H1 (cell line): ENCODE data around the gene KCNJ5. TPM values are rescaled to one million over a fixed set of nuclear protein-coding genes. Genes with fewer than 3 reads are reported as not detected.

Experiments used
- CTCF ChIA-PET: fragments of 300-600 bp; sonication (Branson Sonifier 250); formaldehyde crosslinking; loops from one replicate; lab custom pipeline; 2021; ENCODE audit not compliant: partially characterized antibody; lab: Charles Lee
- POLR2A ChIA-PET: fragments of 300-600 bp; sonication (Branson Sonifier 250); formaldehyde crosslinking; loops from one replicate; lab custom pipeline; 2021; ENCODE audit warnings: inconsistent platforms; ENCODE audit not compliant: partially characterized antibody; lab: Charles Lee
- DNase-seq, 2 experiments: peaks; one replicate each; pipeline versions ENCODE4 v3.0.0 to v3.0.0-alpha.2; 2010 to 2022; ENCODE audit warnings: low spot score in 2 of 2, low read depth in 1 of 2, mixed read lengths in 1 of 2
- FAIRE-seq: peaks from 2 replicates; lab custom pipeline; 2011; peaks lifted over from hg19 to GRCh38; lab: Jason Lieb, UNC
- H2AFZ ChIP-seq: 2 replicates; pipeline ENCODE4 v1.8.1; 2012; ENCODE audit warnings: low read length, inconsistent platforms
- H2AK5ac ChIP-seq: 2 replicates; pipeline ENCODE4 v1.6.1; 2013; ENCODE audit warnings: low read depth, low read length
- H2BK120ac ChIP-seq: replicated peaks from 2 replicates; pipeline ENCODE3; 2013; ENCODE audit warnings: low read depth, low read length, inconsistent platforms
- H2BK12ac ChIP-seq: 2 replicates; pipeline ENCODE4 v1.6.1; 2013; ENCODE audit warnings: low read depth, low read length
- H2BK15ac ChIP-seq: 2 replicates; pipeline ENCODE4 v1.6.1; 2013; ENCODE audit warnings: low read length
- H2BK20ac ChIP-seq: 2 replicates; pipeline ENCODE4 v1.6.1; 2013; ENCODE audit warnings: low read length
- H2BK5ac ChIP-seq: 2 replicates; pipeline ENCODE4 v1.6.1; 2013; ENCODE audit warnings: low read depth, low read length
- H3K14ac ChIP-seq: 2 replicates; pipeline ENCODE4 v1.6.1; 2013; ENCODE audit warnings: inconsistent platforms; ENCODE audit not compliant: insufficient read length
- H3K18ac ChIP-seq: 2 replicates; pipeline ENCODE4 v1.6.1; 2013; ENCODE audit warnings: low read length; ENCODE audit errors: extremely low read depth
- H3K23ac ChIP-seq: 2 replicates; pipeline ENCODE4 v1.6.1; 2013; ENCODE audit warnings: inconsistent platforms; ENCODE audit not compliant: insufficient read length
- H3K23me2 ChIP-seq: 2 replicates; pipeline ENCODE4 v1.6.1; 2013; ENCODE audit warnings: low read depth, low read length
- H3K27ac ChIP-seq: 2 replicates; pipeline ENCODE4 v1.6.1; 2011; ENCODE audit warnings: low read depth, low read length, inconsistent platforms
- H3K27me3 ChIP-seq, 4 experiments: replicated peaks in 1 of 4; 1 replicate in 1 of 4; 2 replicates in 3 of 4; pipeline versions ENCODE4 v1.6.1 to v1.8.1; 2011 to 2013; ENCODE audit warnings: low read length in 3 of 4, mild to moderate bottlenecking in 3 of 4, inconsistent platforms in 2 of 4, mixed read lengths in 2 of 4, moderate library complexity in 1 of 4; ENCODE audit not compliant: control insufficient read depth in 3 of 4, insufficient read depth in 3 of 4; ENCODE audit errors: extremely low read depth in 1 of 4
- H3K36me3 ChIP-seq, 4 experiments: 2 replicates each; pipeline versions ENCODE4 v1.6.1 to v1.8.1; 2011 to 2013; ENCODE audit warnings: mild to moderate bottlenecking in 4 of 4, low read length in 3 of 4, moderate library complexity in 2 of 4, control low read depth in 1 of 4, inconsistent platforms in 1 of 4; ENCODE audit not compliant: insufficient read depth in 4 of 4, control insufficient read depth in 2 of 4
- H3K4ac ChIP-seq: replicated peaks from 2 replicates; pipeline ENCODE3; 2013; ENCODE audit warnings: low read length, low read depth, mixed read lengths, inconsistent platforms; ENCODE audit not compliant: insufficient read length
- H3K4me1 ChIP-seq, 4 experiments: replicated peaks in 1 of 4; 1 replicate in 1 of 4; 2 replicates in 3 of 4; pipeline versions ENCODE4 v1.6.1 to v1.8.1; 2011 to 2013; ENCODE audit warnings: low read length in 3 of 4, inconsistent platforms in 2 of 4, mixed read lengths in 1 of 4; ENCODE audit not compliant: insufficient read depth in 4 of 4, control insufficient read depth in 3 of 4
- H3K4me2 ChIP-seq, 2 experiments: 2 replicates each; pipeline versions ENCODE4 v1.6.1 to v1.8.1; 2011 to 2013; ENCODE audit warnings: low read depth in 2 of 2, low read length in 2 of 2, control low read depth in 1 of 2, inconsistent platforms in 1 of 2, mild to moderate bottlenecking in 1 of 2; ENCODE audit not compliant: insufficient read depth in 1 of 2
- H3K4me3 ChIP-seq, 4 experiments: fragments of 200-600, 300-600 bp in 1 of 4; sonication (generic), shearing (Covaris generic), sonication (Bioruptor Twin) in 1 of 4; 2 replicates each; pipeline versions ENCODE4 v1.5.1 to v1.8.1; 2011 to 2016; ENCODE audit warnings: low read length in 4 of 4, low read depth in 3 of 4, control low read depth in 2 of 4, inconsistent platforms in 2 of 4, mild to moderate bottlenecking in 2 of 4, mixed read lengths in 1 of 4, moderate library complexity in 1 of 4; ENCODE audit not compliant: insufficient read depth in 2 of 4; ENCODE audit errors: extremely low read depth in 1 of 4
- H3K56ac ChIP-seq: replicated peaks from 2 replicates; pipeline ENCODE3; 2013; ENCODE audit warnings: low read depth, mild to moderate bottlenecking, mixed read lengths, low read length, inconsistent platforms; ENCODE audit not compliant: insufficient read length
- H3K79me1 ChIP-seq: 2 replicates; pipeline ENCODE4 v1.6.1; 2013; ENCODE audit warnings: low read depth, low read length, control low read depth
- H3K79me2 ChIP-seq, 2 experiments: 2 replicates each; pipeline versions ENCODE4 v1.6.1 to v1.8.1; 2012 to 2013; ENCODE audit warnings: low read length in 2 of 2, mild to moderate bottlenecking in 2 of 2, inconsistent platforms in 1 of 2; ENCODE audit not compliant: insufficient read depth in 2 of 2, control insufficient read depth in 1 of 2
- H3K9ac ChIP-seq, 4 experiments: replicated peaks in 1 of 4; 1 replicate in 1 of 4; 2 replicates in 3 of 4; pipeline versions ENCODE4 v1.6.1 to v1.8.1; 2011 to 2013; ENCODE audit warnings: low read depth in 3 of 4, low read length in 3 of 4, control low read depth in 2 of 4, mild to moderate bottlenecking in 2 of 4, moderate library complexity in 2 of 4, inconsistent platforms in 1 of 4; ENCODE audit errors: extremely low read depth in 1 of 4
- H3K9me3 ChIP-seq, 2 experiments: 2 replicates each; pipeline versions ENCODE4 v1.6.1 to v1.8.1; 2012 to 2013; ENCODE audit warnings: mild to moderate bottlenecking in 2 of 2, moderate library complexity in 2 of 2, control low read depth in 1 of 2, inconsistent platforms in 1 of 2, low read depth in 1 of 2, low read length in 1 of 2, mixed read lengths in 1 of 2; ENCODE audit not compliant: insufficient read depth in 2 of 2
- H4K20me1 ChIP-seq, 2 experiments: replicated peaks in 1 of 2; 2 replicates each; pipeline versions ENCODE3 to v1.8.1; 2011 to 2013; ENCODE audit warnings: inconsistent platforms in 2 of 2, low read length in 2 of 2, mild to moderate bottlenecking in 1 of 2; ENCODE audit not compliant: insufficient read depth in 2 of 2, control insufficient read depth in 1 of 2
- H4K5ac ChIP-seq: 2 replicates; pipeline ENCODE4 v1.6.1; 2013; ENCODE audit warnings: low read length, low read depth, mixed read lengths, inconsistent platforms; ENCODE audit not compliant: insufficient read length
- H4K8ac ChIP-seq: 2 replicates; pipeline ENCODE4 v1.8.0; 2013; ENCODE audit warnings: mild to moderate bottlenecking, moderate library complexity, low read length, inconsistent platforms; ENCODE audit not compliant: insufficient read depth; ENCODE audit errors: extremely low read depth
- H4K91ac ChIP-seq: replicated peaks from 2 replicates; pipeline ENCODE3; 2013; ENCODE audit warnings: low read length, mixed read lengths, inconsistent platforms; ENCODE audit not compliant: insufficient read length
- ASH2L ChIP-seq: fragments of 200-600, 300-600 bp; sonication (generic); IDR thresholded peaks from one replicate; pipeline ENCODE4 v1.7.1; 2017; ENCODE audit warnings: low read length
- ATF3 ChIP-seq: IDR thresholded peaks from 2 replicates; pipeline ENCODE4 v1.6.1; 2011; ENCODE audit warnings: low read depth, mild to moderate bottlenecking, low read length; ENCODE audit not compliant: insufficient read depth
- CHD2 ChIP-seq: IDR thresholded peaks from 2 replicates; pipeline ENCODE4 v1.6.1; 2012; ENCODE audit warnings: low read length, improper control_type of control experiment
- EGR1 ChIP-seq: IDR thresholded peaks from 2 replicates; pipeline ENCODE4 v1.6.1; 2011; ENCODE audit warnings: low read depth, low read length, borderline replicate concordance
- EP300 ChIP-seq, 2 experiments: IDR thresholded peaks; 1 replicate in 1 of 2; 2 replicates in 1 of 2; pipeline ENCODE4 v1.6.1; 2011 to 2012; ENCODE audit warnings: low read depth in 2 of 2, low read length in 2 of 2, mild to moderate bottlenecking in 2 of 2, borderline replicate concordance in 1 of 2, inconsistent platforms in 1 of 2, moderate library complexity in 1 of 2
- FOSL1 ChIP-seq: IDR thresholded peaks from 2 replicates; pipeline ENCODE4 v1.6.1; 2011; ENCODE audit warnings: mild to moderate bottlenecking, low read depth, low read length, moderate library complexity; ENCODE audit not compliant: insufficient read depth
- KDM1A ChIP-seq: fragments of 200-600, 300-600 bp; sonication (generic); IDR thresholded peaks from 2 replicates; pipeline ENCODE4 v1.7.1; 2016; ENCODE audit warnings: mild to moderate bottlenecking, low read length, borderline replicate concordance
- POU5F1 ChIP-seq: IDR thresholded peaks from 2 replicates; pipeline ENCODE4 v1.6.1; 2011; ENCODE audit warnings: low read depth, mild to moderate bottlenecking, low read length, moderate library complexity
- RXRA ChIP-seq: IDR thresholded peaks from 2 replicates; pipeline ENCODE4 v1.6.1; 2011; ENCODE audit warnings: low read depth, mild to moderate bottlenecking, low read length, moderate library complexity; ENCODE audit not compliant: insufficient read depth
- SRF ChIP-seq: IDR thresholded peaks from 2 replicates; pipeline ENCODE4 v1.6.1; 2011; ENCODE audit warnings: mild to moderate bottlenecking, low read depth, low read length, moderate library complexity
- TAF7 ChIP-seq: optimal IDR thresholded peaks from 2 replicates; pipeline ENCODE3; 2011; ENCODE audit warnings: low read depth, mild to moderate bottlenecking, inconsistent platforms, low read length, moderate library complexity, borderline replicate concordance
- USF2 ChIP-seq: IDR thresholded peaks from 2 replicates; pipeline ENCODE4 v1.6.1; 2011; ENCODE audit warnings: low read length, improper control_type of control experiment
- ZNF274 ChIP-seq: IDR thresholded peaks from 2 replicates; pipeline ENCODE4 v1.7.0; 2012; ENCODE audit warnings: low read length, borderline replicate concordance; ENCODE audit errors: extremely low read depth
- WGBS, 2 experiments: shearing (Covaris generic) in 1 of 2; methylation state at CpG; one replicate each; pipeline versions ENCODE4 v1.1.6 to v1.1.7; 2013 to 2015; ENCODE audit warnings: low lambda C conversion rate in 2 of 2, mixed read lengths in 2 of 2, inconsistent platforms in 1 of 2, low coverage in 1 of 2, missing lambda C conversion rate in 1 of 2; ENCODE audit not compliant: insufficient replicate concordance in 2 of 2, insufficient coverage in 1 of 2, insufficient read length in 1 of 2; ENCODE audit errors: extremely low coverage in 1 of 2, missing lambda C conversion rate in 1 of 2; 5-methylcytosine and 5-hydroxymethylcytosine counted together
- polyA plus RNA-seq, 7 experiments: library from polyadenylated mRNA; depleted of rRNA in 3 of 7; stranded (reverse) in 5 of 7; unstranded in 2 of 7; fragments of >200 nt in 5 of 7; fragments of 200-250 nt in 2 of 7; gene quantifications; 1 replicate in 5 of 7; 2 replicates in 1 of 7; 4 replicates in 1 of 7; pipeline versions ENCODE4 v1.2.1 to v1.2.3, GENCODE V29; 2011 to 2013; ENCODE audit warnings: missing spikeins in 2 of 7, mixed read lengths in 2 of 7
- total RNA-seq: library from RNA; stranded (reverse); fragmentation: NEBNext Ultra II Directional; extraction: Animal tissue kit (Norgen Biotek cat#: 25700); gene quantifications from 2 replicates; pipeline ENCODE4 v1.2.1, GENCODE V29; 2021

The KCNJ5 gene
- total and polyA plus RNA-seq, 2 of the 8 experiments (the other 6 are each of a cell fraction or from before 2014, with no cell fraction given), result 0.05 TPM; not detected in 1

- Histone ChIP-seq H2BK12ac (no peak overlapping the region), H3K4me2 (no peak overlapping the region), H2AK5ac (no peak overlapping the region), H3K9ac (no peak overlapping the region), H3K18ac (no peak overlapping the region), H3K79me2 (no peaks in the 10 kb centered on the region), H3K9me3 (no peaks in the 10 kb centered on the region), H3K23ac (no peak overlapping the region), H3K56ac (no peak overlapping the region), H2BK120ac (no peak overlapping the region), H2BK20ac (no peak overlapping the region), H3K23me2 (peaks cover 6% of the 10 kb centered on the region; the same call in 1 of the 2 replicates), H2BK5ac (no peak overlapping the region), H3K4ac (no peak overlapping the region), H3K4me3 (no peak overlapping the region), H3K27ac (no peak overlapping the region), H4K5ac (no peak overlapping the region), H3K27me3 (no peaks in the 10 kb centered on the region; a peak in 1 of 7 replicates), H3K36me3 (no peaks in the 10 kb centered on the region), H2AFZ (no peak overlapping the region), H4K91ac (no peak overlapping the region), H3K79me1 (no peaks in the 10 kb centered on the region), H4K20me1 (no peaks in the 10 kb centered on the region), H4K8ac (no peak overlapping the region), H3K14ac (no peak overlapping the region), H2BK15ac (no peak overlapping the region), H3K4me1 (no peaks in the 10 kb centered on the region)
- DNase-seq (no peak), FAIRE-seq (no peak)
- ChIA-PET CTCF (interaction anchor here (0.9 to 1.7 kb wide), 5 partner anchors 21 to 696 kb away, joined by 3 to 5 read pairs (median 4); no protein-coding TSS in a partner anchor), POLR2A (no interaction called here)
- WGBS, 2 experiments, result 92% methylated on average over 6 of the region's 6 CpGs; no CpG with 5 or more reads in 1 of the 2 experiments
- no peak for TF ChIP-seq ASH2L
- no peak for TF ChIP-seq POU5F1
- TF ChIP-seq SRF, result no peak
- TF ChIP-seq RXRA, result no peak
- no peak for TF ChIP-seq USF2
- no peak for TF ChIP-seq EP300 (IDR thresholded peaks at IDR 0.05; ENCODE audit: borderline replicate concordance in 1 of 2, low read depth in 2 of 2, low read length in 2 of 2)
- TF ChIP-seq TAF7, result no peak
- no peak for TF ChIP-seq ZNF274
- no peak for TF ChIP-seq CHD2
- TF ChIP-seq EGR1, result no peak
- no peak for TF ChIP-seq KDM1A
- no peak for TF ChIP-seq FOSL1
- no peak for TF ChIP-seq ATF3
These were observed 37.6 kb upstream of the KCNJ5 start for GRCh38 chr11:128853559-128853958.
